Activated CD4-positive, alpha-beta memory T cell treated with anti-CD3 and anti-CD28 coated beads for 36 hours (primary cell): ENCODE measurements around the gene LAMTOR4. TPM values are rescaled to one million over a fixed set of nuclear protein-coding genes. Genes with fewer than 3 reads are reported as not detected.

ENCODE experiments used
- CTCF ChIA-PET: fragments of 350-600 bp; sonication (Branson Sonifier 250); formaldehyde crosslinking; loops from one replicate; lab custom pipeline; 2021; ENCODE audit warnings: antibody characterized with exemption, inconsistent platforms; lab: Charles Lee
- POLR2A ChIA-PET: fragments of 350-600 bp; sonication (Branson Sonifier 250); formaldehyde crosslinking; loops from one replicate; lab custom pipeline; 2021; ENCODE audit warnings: antibody characterized with exemption; lab: Charles Lee
- DNase-seq: peaks from one replicate; pipeline ENCODE4 v3.0.0-alpha.2; 2020
- H3K27ac Mint-ChIP-seq: one replicate; pipeline ENCODE4 v1.8.0; 2021; ENCODE audit warnings: mixed read lengths
- H3K27me3 Mint-ChIP-seq: one replicate; pipeline ENCODE4 v1.8.0; 2021; ENCODE audit warnings: mixed read lengths
- H3K36me3 Mint-ChIP-seq: one replicate; pipeline ENCODE4 v1.8.0; 2021; ENCODE audit warnings: mixed read lengths
- H3K4me1 Mint-ChIP-seq: one replicate; pipeline ENCODE4 v1.8.0; 2021; ENCODE audit warnings: low read depth, mixed read lengths
- H3K4me3 Mint-ChIP-seq: one replicate; pipeline ENCODE4 v1.8.0; 2021; ENCODE audit warnings: mild to moderate bottlenecking, mixed read lengths
- H3K9me3 Mint-ChIP-seq: one replicate; pipeline ENCODE4 v1.8.0; 2021; ENCODE audit warnings: mixed read lengths
- intact Hi-C: fragments of 100-400 bp; cut with micrococcal nuclease; formaldehyde crosslinking; loops from one replicate; pipeline ENCODE4 v1.15.1; 2023
- total RNA-seq, 2 experiments: library from RNA; stranded (reverse); gene quantifications; one replicate each; pipeline ENCODE4 v1.2.3, GENCODE V29; 2021

Gene LAMTOR4
- total RNA-seq, 2 experiments from 2014 or later: 136 to 151 TPM

- Mint-ChIP-seq H3K27me3 (no peaks in the 10 kb centered on the region), H3K9me3 (no peaks in the 10 kb centered on the region), H3K4me3 (no peak overlapping the region), H3K27ac (no peak overlapping the region), H3K4me1 (no peaks in the 10 kb centered on the region), H3K36me3 (peaks cover 43% of the 10 kb centered on the region)
- intact Hi-C loops: no loop called here
- DNase-seq: no peak
- ChIA-PET CTCF (interaction anchor here (0.7 kb wide), 1 partner anchor 351 kb away, joined by 3 read pairs; no protein-coding TSS in a partner anchor), POLR2A (no interaction called here)
These were observed 39.1 kb upstream of the LAMTOR4 start for GRCh38 chr7:100109521-100110163.

GRCh38 chr7:100111156-100111555, 37.6 kb upstream of the LAMTOR4 start:
- H3K27ac Mint-ChIP-seq: no peak overlapping the region
- POLR2A ChIA-PET: interaction anchor here (1.3 kb wide), 1 partner anchor 10 kb away, joined by 3 read pairs; the partner anchor contains the start of genes AP4M1 and MCM7
- intact Hi-C loops: no loop called here
- no peaks in the 10 kb centered on the region for H3K27me3 Mint-ChIP-seq
- CTCF ChIA-PET: interaction anchor here (0.6 kb wide), 1 partner anchor 17 kb away, joined by 5 read pairs; no protein-coding TSS in a partner anchor
- H3K9me3 Mint-ChIP-seq: no peaks in the 10 kb centered on the region
- peaks cover 43% of the 10 kb centered on the region for H3K36me3 Mint-ChIP-seq
- DNase-seq: no peak
- H3K4me1 Mint-ChIP-seq: no peaks in the 10 kb centered on the region
- H3K4me3 Mint-ChIP-seq: no peak overlapping the region

GRCh38 chr7:100111914-100112313, 36.8 kb upstream of the LAMTOR4 start:
- H3K36me3 Mint-ChIP-seq: peaks cover 42% of the 10 kb centered on the region
- no peaks in the 10 kb centered on the region for H3K9me3 Mint-ChIP-seq
- H3K4me3 Mint-ChIP-seq: no peak overlapping the region
- H3K4me1 Mint-ChIP-seq: no peaks in the 10 kb centered on the region
- POLR2A ChIA-PET: interaction anchor here (1.3 kb wide), 1 partner anchor 11 kb away, joined by 3 read pairs; the partner anchor contains the start of genes AP4M1 and MCM7
- H3K27me3 Mint-ChIP-seq: no peaks in the 10 kb centered on the region
- intact Hi-C loops: no loop called here
- H3K27ac Mint-ChIP-seq: no peak overlapping the region
- DNase-seq: no peak
- CTCF ChIA-PET: no interaction called here

DNA sequence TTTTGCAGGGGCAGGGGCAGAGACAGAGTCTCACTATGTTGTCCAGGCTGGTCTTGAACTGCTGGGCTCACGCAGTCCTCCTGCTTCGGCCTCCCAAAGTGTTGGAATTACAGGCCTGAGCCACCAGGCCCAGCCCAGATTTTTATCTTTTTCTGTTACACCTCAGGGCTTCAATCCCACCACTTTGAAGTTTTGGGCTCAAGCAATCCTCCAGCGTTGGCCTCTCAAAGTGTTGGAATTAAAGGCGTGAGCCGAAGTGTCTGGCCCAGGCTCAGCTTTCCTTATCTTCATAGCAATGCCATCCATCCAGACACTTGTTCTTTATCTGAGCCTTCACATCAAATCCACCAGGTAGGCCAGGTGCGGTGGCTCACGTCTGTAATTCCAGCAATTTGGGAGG, 33.7 kb upstream of the LAMTOR4 start:
- POLR2A ChIA-PET: interaction anchor here (1.0 kb wide), 1 partner anchor 14 kb away, joined by 7 read pairs; the partner anchor contains the start of genes AP4M1 and MCM7
- Mint-ChIP-seq H3K4me1 (peaks cover 7% of the 10 kb centered on the region), H3K9me3 (no peaks in the 10 kb centered on the region), H3K27ac (no peak overlapping the region), H3K36me3 (peaks cover 29% of the 10 kb centered on the region), H3K27me3 (no peaks in the 10 kb centered on the region), H3K4me3 (no peak overlapping the region)
- intact Hi-C loops: no loop called here
- no peak for DNase-seq
- CTCF ChIA-PET: no interaction called here

DNA sequence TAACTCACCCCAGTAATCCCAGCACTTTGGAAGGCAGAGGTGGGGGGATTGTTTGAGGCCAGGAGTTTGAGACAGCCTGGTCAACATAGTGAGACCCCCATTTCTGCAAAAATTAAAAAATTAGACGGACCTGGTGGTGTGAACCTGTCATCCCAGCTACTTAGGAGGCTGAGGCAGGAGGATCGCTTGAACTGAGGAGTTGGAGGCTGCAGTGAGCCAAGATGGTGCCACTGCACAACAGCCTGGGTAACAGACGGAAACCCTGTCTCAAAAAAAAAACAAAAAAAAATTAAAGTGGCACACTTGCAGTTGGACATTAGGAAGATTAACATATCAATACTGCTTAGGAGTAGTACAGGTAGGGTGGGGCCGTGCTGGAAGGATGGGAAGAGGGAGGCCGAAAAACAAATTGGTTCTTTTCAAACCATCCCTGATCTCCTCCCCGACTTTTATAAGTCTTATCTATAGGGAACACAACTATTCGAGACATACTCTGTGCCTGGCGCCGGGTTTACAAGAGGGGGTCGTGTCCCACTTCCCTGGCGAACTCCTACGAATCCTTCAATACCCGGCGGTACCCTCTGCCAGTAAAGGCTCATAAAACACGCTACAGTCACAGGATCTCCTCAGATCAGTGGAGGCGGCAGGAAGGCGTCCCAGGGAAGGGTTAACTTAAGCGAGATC, 30.2 kb upstream of the LAMTOR4 start:
- ChIA-PET POLR2A (interaction anchor here (1.0 kb wide), 1 partner anchor 12 kb away, joined by 3 read pairs; no protein-coding TSS in a partner anchor), CTCF (no interaction called here)
- Mint-ChIP-seq H3K27me3 (no peaks in the 10 kb centered on the region), H3K36me3 (peaks cover 8% of the 10 kb centered on the region), H3K4me1 (peaks cover 18% of the 10 kb centered on the region), H3K9me3 (no peaks in the 10 kb centered on the region), H3K27ac (peak overlapping the region; percentile 82), H3K4me3 (peak overlapping the region; percentile 95)
- intact Hi-C loops: loop anchor here (1.0 to 2.0 kb wide), 3 partner anchors 9 to 30 kb away; partner anchors contain the start of genes AP4M1, COPS6 and MCM7
- DNase-seq: no peak

DNA sequence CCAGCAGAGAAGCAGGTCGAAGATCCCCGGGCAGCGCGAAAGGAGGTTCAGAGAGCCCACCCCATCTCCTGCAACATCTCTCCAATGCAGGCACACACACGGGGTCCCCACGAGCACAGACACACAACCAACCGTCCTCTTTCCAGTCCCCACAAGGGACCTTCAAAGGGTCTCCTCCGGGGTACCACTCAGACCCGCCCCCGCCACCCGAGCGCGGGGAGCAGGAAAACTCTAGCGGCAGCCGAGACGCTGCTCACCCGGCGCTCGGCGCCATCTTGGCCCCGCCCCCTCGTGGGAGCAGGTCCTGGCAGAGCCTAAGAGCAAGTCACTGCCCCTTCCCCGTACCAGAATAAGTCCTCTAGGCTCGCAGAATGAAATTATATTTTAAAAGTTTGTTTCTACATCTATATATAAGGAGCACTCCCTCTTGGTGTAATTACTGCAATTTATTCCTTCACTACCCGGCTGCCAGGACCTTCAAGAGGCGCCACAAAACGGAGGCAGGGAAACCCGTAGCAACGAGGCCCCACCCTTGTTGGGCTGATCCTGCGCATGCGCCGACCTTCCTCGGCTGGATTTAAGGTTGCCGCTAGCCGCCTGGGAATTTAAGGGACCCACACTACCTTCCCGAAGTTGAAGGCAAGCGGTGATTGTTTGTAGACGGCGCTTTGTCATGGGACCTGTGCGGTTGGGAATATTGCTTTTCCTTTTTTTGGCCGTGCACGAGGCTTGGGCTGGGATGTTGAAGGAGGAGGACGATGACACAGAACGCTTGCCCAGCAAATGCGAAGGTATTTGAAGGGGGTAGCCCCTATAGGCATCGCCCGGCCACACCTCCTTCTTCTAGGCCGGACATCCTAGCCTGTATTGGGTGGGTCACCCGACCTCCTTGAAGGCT, 29.4 kb upstream of the LAMTOR4 start, which contains the start of the genes CNPY4 and TAF6:
Gene CNPY4 (plus strand): TSS at position 563 of the 898 bp plus-strand sequence. CDS start 111 bp downstream, at position 674.
Gene TAF6 (minus strand): TSS at position 287 of the 898 bp plus-strand sequence. CDS start 5,149 bp downstream, outside the sequence.
- intact Hi-C loops: loop anchor here (1.0 to 2.0 kb wide), 3 partner anchors 8 to 31 kb away; partner anchors contain the start of genes AP4M1, COPS6 and MCM7
- H3K36me3 Mint-ChIP-seq: peaks cover 6% of the 10 kb centered on the region
- CTCF ChIA-PET: interaction anchor here (0.5 to 1.6 kb wide), 4 partner anchors 12 to 211 kb away, joined by 3 to 8 read pairs (median 4); partner anchors contain the start of genes GPC2 and MCM7
- H3K4me3 Mint-ChIP-seq: peak within 1 kb of the TSS; percentile 95
- peak; percentile 96 for DNase-seq
- H3K27me3 Mint-ChIP-seq: no peaks in the 10 kb centered on the region
- H3K4me1 Mint-ChIP-seq: peaks cover 20% of the 10 kb centered on the region
- H3K9me3 Mint-ChIP-seq: no peaks in the 10 kb centered on the region
- POLR2A ChIA-PET: interaction anchor here (0.6 to 1.6 kb wide), 3 partner anchors 18 to 777 kb away, joined by 3 to 11 read pairs (median 3); partner anchors contain the start of genes AP4M1, LAMTOR4 and MCM7
- H3K27ac Mint-ChIP-seq: peak within 1 kb of the TSS; percentile 82

- Mint-ChIP-seq H3K36me3 (peaks cover 7% of the 10 kb centered on the region), H3K27ac (peak overlapping the region; percentile 82), H3K4me3 (peak overlapping the region; percentile 95), H3K4me1 (peaks cover 29% of the 10 kb centered on the region), H3K9me3 (no peaks in the 10 kb centered on the region), H3K27me3 (no peaks in the 10 kb centered on the region)
- ChIA-PET CTCF (interaction anchor here (0.5 to 1.6 kb wide), 4 partner anchors 11 to 210 kb away, joined by 3 to 8 read pairs (median 4); partner anchors contain the start of genes GPC2 and MCM7), POLR2A (interaction anchor here (0.6 to 1.6 kb wide), 4 partner anchors 19 to 778 kb away, joined by 3 to 11 read pairs (median 3); partner anchors contain the start of genes AP4M1, LAMTOR4 and MCM7)
- DNase-seq: peak; percentile 85
- intact Hi-C loops: loop anchor here (1.0 to 2.0 kb wide), 4 partner anchors 7 to 39 kb away; partner anchors contain the start of genes AP4M1, COPS6, MCM7 and ZNF3
These were observed 28.6 kb upstream of the LAMTOR4 start for GRCh38 chr7:100119970-100120732.

- no peaks in the 10 kb centered on the region for H3K9me3 Mint-ChIP-seq
These were observed 28.0 kb upstream of the LAMTOR4 start for GRCh38 chr7:100120733-100121036.

DNA sequence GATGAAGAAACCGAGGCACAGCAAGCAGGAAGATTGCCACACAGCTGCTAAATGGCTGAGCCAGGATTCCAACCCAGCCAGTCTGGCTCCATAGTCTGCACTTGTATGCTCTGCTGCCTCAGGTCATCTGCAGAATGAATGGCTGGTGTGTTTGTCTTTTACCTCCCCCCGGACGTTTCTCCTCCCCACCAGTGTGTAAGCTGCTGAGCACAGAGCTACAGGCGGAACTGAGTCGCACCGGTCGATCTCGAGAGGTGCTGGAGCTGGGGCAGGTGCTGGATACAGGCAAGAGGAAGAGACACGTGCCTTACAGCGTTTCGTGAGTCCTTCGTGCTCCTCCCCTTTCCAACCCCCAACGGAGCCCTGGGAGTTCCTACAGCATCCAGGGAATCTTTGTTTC, 26.7 kb upstream of the LAMTOR4 start:
- Mint-ChIP-seq H3K27ac (no peak overlapping the region), H3K27me3 (no peaks in the 10 kb centered on the region), H3K4me3 (no peak overlapping the region), H3K4me1 (peaks cover 34% of the 10 kb centered on the region), H3K36me3 (peaks cover 9% of the 10 kb centered on the region), H3K9me3 (no peaks in the 10 kb centered on the region)
- intact Hi-C loops: no loop called here
- CTCF ChIA-PET: interaction anchor here (0.7 to 1.3 kb wide), 3 partner anchors 10 to 143 kb away, joined by 3 to 4 read pairs (median 4); no protein-coding TSS in a partner anchor
- POLR2A ChIA-PET: no interaction called here
- no peak for DNase-seq

More at GRCh38 chr7:100120733-100121036, 28.0 kb upstream of the LAMTOR4 start:
- DNase-seq: peak; percentile 18
- Mint-ChIP-seq H3K27me3 (no peaks in the 10 kb centered on the region), H3K27ac (peak overlapping the region; percentile 82), H3K4me3 (peak overlapping the region; percentile 95), H3K4me1 (peaks cover 33% of the 10 kb centered on the region), H3K36me3 (peaks cover 7% of the 10 kb centered on the region)
- intact Hi-C loops: loop anchor here (1.0 kb wide), 1 partner anchor 39 kb away; the partner anchor contains the start of gene ZNF3
- CTCF ChIA-PET: interaction anchor here (1.1 to 1.6 kb wide), 3 partner anchors 10 to 57 kb away, joined by 3 to 8 read pairs (median 4); partner anchors contain the start of genes GPC2 and MCM7
- POLR2A ChIA-PET: interaction anchor here (1.2 to 1.6 kb wide), 2 partner anchors 19 to 105 kb away, joined by 3 to 11 read pairs; partner anchors contain the start of genes AP4M1 and MCM7

DNA sequence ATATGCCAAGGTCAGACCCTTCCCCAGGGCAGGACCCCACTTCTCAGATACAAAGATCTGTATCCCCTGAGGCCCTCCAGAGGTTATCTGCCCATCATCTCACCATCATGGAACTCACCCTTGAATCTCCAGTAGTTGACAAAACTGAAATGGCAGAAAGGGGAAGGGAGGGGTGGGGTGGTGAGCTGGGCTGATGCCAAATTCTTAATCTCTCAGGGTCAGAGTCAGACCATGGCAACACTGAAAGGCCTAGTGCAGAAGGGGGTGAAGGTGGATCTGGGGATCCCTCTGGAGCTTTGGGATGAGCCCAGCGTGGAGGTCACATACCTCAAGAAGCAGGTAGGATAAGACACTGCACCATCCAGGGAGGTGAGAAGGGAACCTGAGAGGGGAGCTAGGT, 26.1 kb upstream of the LAMTOR4 start:
- POLR2A ChIA-PET: no interaction called here
- intact Hi-C loops: no loop called here
- Mint-ChIP-seq H3K36me3 (peaks cover 9% of the 10 kb centered on the region), H3K27ac (peak overlapping the region; percentile 58), H3K9me3 (no peaks in the 10 kb centered on the region), H3K4me1 (peaks cover 34% of the 10 kb centered on the region), H3K4me3 (no peak overlapping the region), H3K27me3 (no peaks in the 10 kb centered on the region)
- DNase-seq: no peak
- CTCF ChIA-PET: interaction anchor here (1.3 kb wide), 1 partner anchor 10 kb away, joined by 4 read pairs; no protein-coding TSS in a partner anchor
